ENCODE data around the gene ATP6V1F.

GRCh38 chr7:128880791-128881457 lies 18.3 kb downstream of the ATP6V1F start:
- TF ChIP-seq CTCF (conservative IDR thresholded peaks at IDR 0.05 in 1 of 2, IDR thresholded peaks at IDR 0.05 in 1 of 2; ENCODE audit: low read depth in 1 of 2, low read length in 2 of 2) (no peak), EZH2 (IDR thresholded peaks at IDR 0.05; ENCODE audit: low read length, missing control alignments) (no peak)
